Smooth muscle cell of trachea (primary cell): ENCODE measurements around the gene TLR4. TPM values are rescaled to one million over a fixed set of nuclear protein-coding genes. Genes with fewer than 3 reads are reported as not detected.

Experiments
- total RNA-seq: library from RNA; depleted of rRNA; stranded (reverse); fragments of >200 nt; gene quantifications from 2 replicates; pipeline ENCODE4 v1.2.1, GENCODE V29; 2014

TLR4 gene
- total RNA-seq, result 1.9 and 6.0 TPM in 2 replicates

GRCh38 chr9:117704024-117704575, at the start of gene TLR4:
TLR4 (plus strand) TSS chr9:117704403; CDS start chr9:117704473, 70 bp downstream.

